HG03196 (cell line): ENCODE data around the gene YOD1.
"Not testable (repeated sequence)": the region's sequence is repeated elsewhere in the genome, so short reads cannot be mapped to it uniquely, and the experiment has no call there.

Experiments
- ATAC-seq: cut with Tn5 transposase; IDR thresholded peaks from one replicate; pipeline ENCODE4 v1.9.1; 2021; ENCODE audit not compliant: unreplicated experiment

YOD1 gene

DNA sequence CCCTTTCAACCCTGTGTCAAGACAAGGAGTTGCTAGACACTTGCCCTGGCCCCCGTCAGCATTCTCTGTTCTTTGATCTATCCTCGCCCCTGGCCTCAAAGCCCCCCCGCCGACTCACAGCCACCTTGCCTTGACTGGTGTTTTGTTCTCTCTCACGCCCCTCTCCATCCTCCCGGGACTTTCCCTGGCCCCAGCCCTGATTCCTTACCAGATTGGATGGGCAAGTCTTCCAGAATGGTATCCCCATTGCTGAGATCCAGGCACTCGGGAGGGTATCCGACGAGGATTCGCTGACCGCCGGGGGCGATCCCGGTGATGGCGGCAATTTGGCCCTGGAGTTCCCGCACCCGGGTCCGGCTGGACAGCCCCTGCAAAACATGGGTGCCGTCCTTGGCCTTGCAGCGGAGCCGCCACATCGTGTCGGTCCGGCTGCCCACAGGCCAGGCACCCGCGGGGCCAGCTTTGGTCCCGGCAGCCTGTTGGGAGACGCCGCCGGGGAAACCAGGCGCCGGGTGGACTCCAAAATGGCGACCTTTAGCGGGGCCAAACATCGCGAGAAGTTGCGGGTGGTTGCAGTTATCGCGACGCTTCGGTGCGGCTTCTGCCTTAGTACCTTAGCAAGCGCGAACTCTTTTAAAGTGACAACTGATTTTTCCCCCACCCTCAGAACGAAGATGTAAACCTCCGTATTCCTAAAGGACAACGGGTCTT, 373 bp downstream of the YOD1 start:
- ATAC-seq: peak; percentile 47

- ATAC-seq: peak; percentile 37
Measured at GRCh38 chr1:207049974-207050391, 1.0 kb downstream of the YOD1 start.

- no peak for ATAC-seq
Measured at GRCh38 chr1:207049514-207049913, 1.5 kb downstream of the YOD1 start.

DNA sequence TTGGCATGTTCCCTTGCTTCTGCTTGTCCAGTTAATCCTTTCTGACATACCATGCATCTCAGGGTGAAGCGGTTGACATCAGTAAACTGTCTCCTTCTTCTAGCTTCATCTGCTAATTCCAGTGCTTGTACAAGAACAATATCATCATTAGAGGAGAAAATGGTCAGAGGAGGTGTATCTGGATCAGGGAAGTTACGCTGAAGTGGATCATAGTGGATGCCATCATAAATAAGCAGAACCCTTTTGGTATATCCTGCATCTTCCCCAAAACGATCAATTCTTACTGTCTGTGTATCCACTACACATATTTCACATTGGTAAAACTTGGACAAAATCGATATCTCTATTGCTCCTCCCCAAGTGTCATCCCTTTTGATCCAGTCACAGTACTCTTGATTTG, 2.0 kb downstream of the YOD1 start:
- no peak for ATAC-seq

GRCh38 chr1:207048041-207048440, 3.0 kb downstream of the YOD1 start:
- no peak for ATAC-seq

DNA sequence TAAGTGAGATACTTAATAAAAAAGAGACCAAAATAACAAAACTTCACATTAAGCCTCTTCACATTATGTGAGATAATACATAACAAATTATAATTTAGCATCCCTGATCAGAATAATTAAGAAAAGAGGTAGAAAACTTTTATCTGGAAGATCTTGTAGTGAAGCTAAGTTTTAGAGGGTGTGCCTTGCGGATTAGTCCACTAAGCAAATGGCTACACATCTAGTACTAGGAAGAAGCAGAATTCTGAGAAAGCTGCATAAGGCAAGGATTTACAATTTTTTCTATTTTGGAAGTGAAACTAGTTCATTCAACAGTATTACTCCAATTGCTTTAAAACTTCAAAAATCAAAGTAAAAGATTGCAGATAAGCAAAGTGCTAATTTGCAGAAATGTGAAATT, 3.5 kb downstream of the YOD1 start:
- ATAC-seq: no peak

- no peak for ATAC-seq
Measured at GRCh38 chr1:207045453-207045852, 5.6 kb downstream of the YOD1 start.

DNA sequence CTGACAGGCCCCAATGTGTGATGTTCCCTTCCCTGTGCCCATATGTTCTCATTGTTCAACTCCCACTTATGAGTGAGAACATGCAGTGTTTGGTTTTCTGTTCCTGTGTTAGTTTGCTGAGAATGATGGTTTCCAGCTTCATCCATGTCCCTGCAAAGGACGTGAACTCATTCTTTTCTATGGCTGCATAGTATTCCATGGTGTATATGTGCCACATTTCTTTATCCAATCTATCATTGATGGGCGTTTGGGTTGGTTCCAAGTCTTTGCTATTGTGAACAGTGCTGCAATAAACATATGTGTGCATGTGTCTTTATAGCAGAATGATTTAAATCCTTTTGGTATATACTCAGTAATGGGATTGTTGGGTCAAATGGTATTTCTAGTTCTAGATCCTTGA, 9.6 kb downstream of the YOD1 start:
- ATAC-seq: not testable (repeated sequence)

- no peak for ATAC-seq
Measured at GRCh38 chr1:207040181-207040533, 10.9 kb downstream of the YOD1 start.

DNA sequence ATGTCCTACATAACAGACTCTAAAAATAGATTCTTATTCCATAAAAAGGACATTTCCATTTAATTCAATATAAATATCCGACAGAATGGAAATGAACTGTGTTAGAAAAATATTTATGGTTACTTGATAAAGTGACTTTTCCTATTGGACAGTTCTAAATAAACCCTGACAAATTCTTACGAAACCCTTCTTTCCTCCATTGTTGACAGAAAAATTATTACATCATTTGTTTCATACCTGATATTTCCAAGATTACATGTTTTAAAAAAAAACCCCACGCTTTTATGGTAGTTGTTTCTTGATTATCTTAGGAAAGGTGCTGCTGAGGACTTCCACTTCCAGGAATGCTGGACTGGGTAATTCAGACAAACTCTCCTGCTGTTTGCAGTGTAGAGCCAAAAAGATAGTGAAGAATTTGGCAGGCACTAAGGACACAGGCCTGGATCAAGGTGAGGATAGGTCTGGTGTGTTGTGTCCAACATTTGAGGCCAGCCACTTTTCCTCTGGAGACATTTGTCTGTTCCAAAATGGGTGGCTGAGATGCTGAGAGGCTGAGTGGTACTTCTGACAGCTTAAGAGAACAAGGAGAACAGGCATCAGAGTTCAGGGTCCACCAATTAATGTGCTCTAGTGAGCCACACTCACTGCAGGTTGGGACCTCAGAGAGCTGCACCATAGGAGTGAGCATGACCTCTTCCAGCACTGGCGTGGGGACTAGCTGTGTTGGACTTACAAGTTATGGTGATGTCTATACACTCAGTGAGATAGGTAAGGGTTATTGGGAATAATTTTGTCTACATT, 11.4 kb downstream of the YOD1 start:
- no peak for ATAC-seq

GRCh38 chr1:207036865-207037264, 14.1 kb downstream of the YOD1 start:
- ATAC-seq: no peak

GRCh38 chr1:207035877-207036551, 15.0 kb downstream of the YOD1 start:
- no peak for ATAC-seq

- ATAC-seq: no peak
Measured at GRCh38 chr1:207034998-207035397, 16.0 kb downstream of the YOD1 start.

GRCh38 chr1:207034208-207034607, 16.8 kb downstream of the YOD1 start:
- no peak for ATAC-seq

DNA sequence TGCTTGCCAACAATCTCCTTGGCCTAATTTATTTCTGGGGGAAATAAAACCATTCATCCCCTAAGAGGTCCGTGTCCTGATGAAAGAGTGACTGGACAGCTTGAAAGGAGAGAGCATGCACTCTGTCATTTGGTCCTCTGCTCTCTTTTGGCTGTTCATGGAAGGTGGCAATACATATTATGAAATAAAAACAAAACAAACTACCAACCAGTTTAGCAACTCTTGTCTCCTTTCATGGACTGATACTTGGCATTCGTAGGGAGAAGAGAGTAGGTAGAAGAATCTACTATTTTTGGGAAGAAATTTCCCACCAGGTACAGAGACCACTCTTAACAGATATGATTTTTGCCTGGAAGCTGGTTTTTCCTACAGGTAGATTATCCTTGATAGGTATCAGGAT, 17.7 kb downstream of the YOD1 start:
- no peak for ATAC-seq

- ATAC-seq: no peak
Measured at GRCh38 chr1:207032528-207033017, 18.4 kb downstream of the YOD1 start, which contains the start of gene C1orf116. Gene C1orf116, minus strand, starts transcription at chr1:207032756. Its CDS starts 5,158 bp downstream, at chr1:207027598.

DNA sequence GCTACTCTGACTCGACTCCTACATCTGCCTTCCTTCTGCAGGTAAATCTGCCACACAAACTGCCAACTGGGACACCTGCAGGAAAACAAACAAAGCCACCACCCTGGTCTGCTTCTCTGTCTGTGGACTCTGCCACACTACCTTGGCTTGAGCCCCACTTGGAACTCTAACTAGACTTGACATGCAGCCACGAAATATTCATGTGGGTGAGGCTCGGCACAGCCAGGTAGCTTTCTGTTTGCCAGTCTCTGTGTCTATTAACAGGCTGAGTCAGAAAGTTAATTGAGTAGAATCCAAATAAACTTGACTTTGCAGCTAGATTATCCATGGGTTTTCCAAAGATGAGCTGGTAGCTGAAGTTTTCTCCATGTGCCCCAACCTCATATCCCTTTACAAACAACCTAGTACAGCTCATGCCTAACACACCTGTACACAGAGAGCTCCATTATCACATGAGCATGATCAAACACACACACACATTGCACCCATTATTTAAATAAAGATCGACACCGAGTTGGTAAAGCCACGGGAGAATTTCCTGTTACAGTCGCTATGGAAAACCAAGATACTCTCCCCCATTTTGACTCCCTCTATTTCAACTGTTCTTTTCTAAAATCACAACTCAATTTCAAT, 19.3 kb downstream of the YOD1 start:
- no peak for ATAC-seq

GRCh38 chr1:207031016-207031415, 20.0 kb downstream of the YOD1 start:
- no peak for ATAC-seq

DNA sequence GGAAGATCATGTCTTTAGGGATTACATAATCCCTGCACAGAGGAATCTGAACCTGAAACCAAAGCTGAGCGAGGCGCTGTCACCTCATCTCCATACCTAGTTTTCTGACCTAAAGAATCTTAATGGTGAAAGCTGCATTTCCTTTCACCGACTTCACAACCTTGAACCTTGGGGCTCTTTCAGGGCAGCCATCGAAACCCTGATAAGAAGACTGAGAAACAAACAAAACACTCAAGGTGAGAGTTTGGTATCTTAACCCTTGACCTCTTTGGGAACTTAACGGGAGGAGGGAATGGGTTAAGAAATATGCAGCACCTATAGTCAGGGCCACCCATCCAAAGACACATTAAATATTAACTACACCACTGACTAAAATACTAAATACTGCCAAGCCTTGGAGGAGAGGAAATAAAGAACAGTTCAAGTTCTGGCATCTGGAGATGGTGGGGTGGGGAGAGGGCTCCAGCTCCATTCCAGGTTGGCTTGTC, 20.4 kb downstream of the YOD1 start:
- ATAC-seq: no peak

GRCh38 chr1:207029701-207030521, 21.1 kb downstream of the YOD1 start:
- ATAC-seq: no peak
